GM20431 (cell line): ENCODE data around the gene C1QTNF3.

Source experiments
- in situ Hi-C: fragments of 300-500 bp; cut with MseI, MboI; formaldehyde crosslinking; loops from one replicate; pipeline ENCODE4 v1.15.0; 2020; ENCODE audit warnings: low sequenced_read_pairs; ENCODE audit not compliant: unreplicated experiment

Gene C1QTNF3

DNA sequence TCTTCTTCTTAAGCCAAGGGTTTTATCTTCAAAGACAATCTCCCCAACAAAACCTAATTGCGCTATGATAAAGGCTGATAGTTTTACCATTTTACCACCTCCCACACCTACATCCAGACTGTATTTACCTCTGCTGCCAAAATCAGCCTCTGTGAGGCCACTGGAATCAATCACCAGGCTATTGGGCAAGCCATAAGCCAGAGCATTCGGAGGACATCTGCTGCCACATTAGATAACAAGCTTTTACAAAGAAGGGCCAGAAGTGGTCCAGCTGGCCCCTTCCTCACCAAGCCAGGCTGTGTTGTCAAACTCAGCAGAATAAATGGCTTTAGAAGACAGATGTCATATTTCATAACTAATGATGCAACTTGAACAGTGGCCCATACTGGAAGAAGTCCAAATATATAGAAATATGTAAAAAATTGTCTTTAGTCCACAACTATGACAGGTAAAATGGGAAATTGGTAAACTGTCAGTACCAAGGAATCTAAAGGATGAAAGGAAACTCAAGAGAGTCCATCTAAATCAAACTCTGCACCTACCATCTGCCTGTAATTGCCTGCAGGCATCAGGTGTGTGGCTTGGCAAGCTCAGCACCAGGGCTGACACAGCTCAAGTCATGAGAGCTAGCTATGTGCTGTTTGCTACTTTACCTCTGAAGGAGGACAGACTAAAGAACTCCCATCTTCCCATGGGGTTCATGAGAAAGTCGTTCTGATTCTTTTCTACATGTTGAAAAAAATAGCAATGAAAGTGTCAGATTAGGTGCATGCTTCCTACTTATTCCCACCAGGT lies 74.6 kb downstream of the C1QTNF3 start:
- in situ Hi-C loops, result no loop called here
